Panc1 (cell line): ENCODE data around the gene UAP1L1.

Experiments used
- CTCF ChIP-seq: fragments of 450-650 bp; IDR thresholded peaks from 2 replicates; pipeline ENCODE4 v1.5.1; 2017; ENCODE audit warnings: mild to moderate bottlenecking
- REST ChIP-seq, 2 experiments: IDR thresholded peaks; 2 replicates each; pipeline ENCODE4 v1.6.1; 2011 to 2012; ENCODE audit warnings: low read depth in 2 of 2, control low read depth in 1 of 2, low read length in 1 of 2, mild to moderate bottlenecking in 1 of 2, moderate library complexity in 1 of 2; ENCODE audit not compliant: insufficient read depth in 1 of 2
- TCF7L2 ChIP-seq: IDR thresholded peaks from 2 replicates; pipeline ENCODE4 v1.6.1; 2011; ENCODE audit warnings: mild to moderate bottlenecking, low read depth, low read length, inconsistent platforms

GRCh38 chr9:137078701-137079400, 1.5 kb downstream of the UAP1L1 start:
- TF ChIP-seq CTCF (no peak), REST (IDR thresholded peaks at IDR 0.05; ENCODE audit: insufficient read depth in 1 of 2, low read depth in 2 of 2, low read length in 1 of 2) (no peak), TCF7L2 (no peak)
